GM12892 (cell line): ENCODE measurements around the gene PARPBP.

Source experiments
- POLR2A ChIP-seq: IDR thresholded peaks from 2 replicates; pipeline ENCODE4 v1.6.1; 2011; ENCODE audit warnings: low read depth, low read length, control low read depth
- POLR2AphosphoS5 ChIP-seq: IDR thresholded peaks from 2 replicates; pipeline ENCODE4 v1.6.1; 2011; ENCODE audit warnings: low read depth, low read length, control low read depth

DNA sequence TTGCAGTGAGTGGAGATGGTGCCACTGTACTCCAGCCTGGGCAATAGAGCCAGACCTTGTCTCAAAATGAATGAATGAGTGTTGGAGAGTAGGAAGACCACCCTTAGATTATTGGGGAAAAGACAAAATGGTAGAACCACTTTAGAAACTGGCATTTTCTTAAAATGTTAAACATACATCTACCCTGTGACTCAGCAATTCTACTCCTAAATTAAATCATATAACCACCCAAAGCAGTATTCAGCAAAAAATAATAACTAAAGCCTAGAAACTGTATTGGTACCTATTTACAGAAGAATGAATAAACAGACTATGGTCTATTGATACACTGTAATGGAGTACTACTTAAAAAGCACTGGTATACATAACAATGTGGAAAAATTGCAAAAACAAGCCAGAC lies 9.2 kb upstream of the PARPBP start:
- TF ChIP-seq POLR2A = no peak
- TF ChIP-seq POLR2AphosphoS5 = no peak
